Measurements from ENCODE around the gene ILF3. TPM values are rescaled to one million over a fixed set of nuclear protein-coding genes. Genes with fewer than 3 reads are reported as not detected.

The ILF3 gene
- total and polyA plus RNA-seq, 2 donors = 103 to 107 TPM

GRCh38 chr19:10712045-10712444 lies 57.9 kb downstream of the ILF3 start:
- Histone ChIP-seq H3K4me3 (ENCODE audit: low read depth, low read length) (no peak overlapping the region), H3K36me3 (ENCODE audit: insufficient read depth) (no peaks in the 10 kb centered on the region), H3K27ac (ENCODE audit: low read depth) (no peak overlapping the region), H3K4me1 (ENCODE audit: insufficient read depth) (no peaks in the 10 kb centered on the region)
- 69% methylated on average over 14 of the region's 14 CpGs for WGBS
- no peak for DNase-seq (ENCODE audit: extremely low spot score)

GRCh38 chr19:10712754-10713153 lies 58.6 kb downstream of the ILF3 start:
- Histone ChIP-seq H3K4me3 (ENCODE audit: low read depth, low read length) (no peak overlapping the region), H3K4me1 (ENCODE audit: insufficient read depth) (no peaks in the 10 kb centered on the region), H3K36me3 (ENCODE audit: insufficient read depth) (no peaks in the 10 kb centered on the region), H3K27ac (ENCODE audit: low read depth) (no peak overlapping the region)
- DNase-seq (ENCODE audit: extremely low spot score) = no peak
- WGBS = 95% methylated on average over 23 of the region's 23 CpGs

GRCh38 chr19:10713317-10713716 lies 59.2 kb downstream of the ILF3 start:
- no peak overlapping the region for H3K4me3 ChIP-seq (ENCODE audit: low read depth, low read length)
- no peaks in the 10 kb centered on the region for H3K36me3 ChIP-seq (ENCODE audit: insufficient read depth)
- no peak for DNase-seq (ENCODE audit: extremely low spot score)
- 86% methylated on average over 5 of the region's 5 CpGs for WGBS
- H3K27ac ChIP-seq (ENCODE audit: low read depth) = no peak overlapping the region
- no peaks in the 10 kb centered on the region for H3K4me1 ChIP-seq (ENCODE audit: insufficient read depth)

- Histone ChIP-seq H3K36me3 (ENCODE audit: insufficient read depth) (no peaks in the 10 kb centered on the region), H3K4me1 (ENCODE audit: insufficient read depth) (no peaks in the 10 kb centered on the region), H3K4me3 (ENCODE audit: low read depth, low read length) (no peak overlapping the region), H3K27ac (ENCODE audit: low read depth) (no peak overlapping the region)
- 19% methylated on average over 12 of the region's 12 CpGs for WGBS
- DNase-seq (ENCODE audit: extremely low spot score) = no peak
Observed at GRCh38 chr19:10717054-10717355, 62.9 kb downstream of the ILF3 start.

- H3K27ac ChIP-seq (ENCODE audit: low read depth) = peak within 1 kb of the TSS; percentile 85
- H3K36me3 ChIP-seq (ENCODE audit: insufficient read depth) = no peaks in the 10 kb centered on the region
- under 1% methylated on average over 57 of the region's 57 CpGs for WGBS
- H3K4me3 ChIP-seq (ENCODE audit: low read depth, low read length) = peak within 1 kb of the TSS; percentile 85
- no peaks in the 10 kb centered on the region for H3K4me1 ChIP-seq (ENCODE audit: insufficient read depth)
- DNase-seq (ENCODE audit: extremely low spot score) = peak; percentile 100
Observed at GRCh38 chr19:10717356-10718204, 63.4 kb downstream of the ILF3 start, which contains the start of gene DNM2. DNM2 (plus strand) TSS chr19:10718079; CDS start chr19:10718243, 164 bp downstream.

GRCh38 chr19:10718205-10719196 lies 64.4 kb downstream of the ILF3 start:
- under 1% methylated on average over 70 of the region's 70 CpGs for WGBS
- DNase-seq (ENCODE audit: extremely low spot score) = no peak
- H3K36me3 ChIP-seq (ENCODE audit: insufficient read depth) = no peaks in the 10 kb centered on the region
- H3K4me1 ChIP-seq (ENCODE audit: insufficient read depth) = no peaks in the 10 kb centered on the region
- H3K27ac ChIP-seq (ENCODE audit: low read depth) = peak overlapping the region; percentile 85
- peak overlapping the region; percentile 85 for H3K4me3 ChIP-seq (ENCODE audit: low read depth, low read length)

GRCh38 chr19:10719466-10719961 lies 65.4 kb downstream of the ILF3 start:
- H3K4me3 ChIP-seq (ENCODE audit: low read depth, low read length) = peak overlapping the region; percentile 85
- WGBS = 50% methylated on average over 5 of the region's 5 CpGs
- no peaks in the 10 kb centered on the region for H3K36me3 ChIP-seq (ENCODE audit: insufficient read depth)
- no peaks in the 10 kb centered on the region for H3K4me1 ChIP-seq (ENCODE audit: insufficient read depth)
- DNase-seq (ENCODE audit: extremely low spot score) = no peak
- H3K27ac ChIP-seq (ENCODE audit: low read depth) = peak overlapping the region; percentile 33

- Histone ChIP-seq H3K36me3 (ENCODE audit: insufficient read depth) (no peaks in the 10 kb centered on the region), H3K4me3 (ENCODE audit: low read depth, low read length) (no peak overlapping the region), H3K4me1 (ENCODE audit: insufficient read depth) (no peaks in the 10 kb centered on the region), H3K27ac (ENCODE audit: low read depth) (no peak overlapping the region)
- WGBS = 91% methylated on average over 6 of the region's 6 CpGs
- no peak for DNase-seq (ENCODE audit: extremely low spot score)
Observed at GRCh38 chr19:10720607-10721125, 66.5 kb downstream of the ILF3 start.

- Histone ChIP-seq H3K4me3 (ENCODE audit: low read depth, low read length) (no peak overlapping the region), H3K36me3 (ENCODE audit: insufficient read depth) (no peaks in the 10 kb centered on the region), H3K27ac (ENCODE audit: low read depth) (no peak overlapping the region), H3K4me1 (ENCODE audit: insufficient read depth) (no peaks in the 10 kb centered on the region)
- DNase-seq (ENCODE audit: extremely low spot score) = no peak
- whole genome bisulfite sequencing = 94% methylated on average over 3 of the region's 3 CpGs
Observed at GRCh38 chr19:10723591-10723990, 69.4 kb downstream of the ILF3 start.

- H3K4me1 ChIP-seq (ENCODE audit: insufficient read depth) = no peaks in the 10 kb centered on the region
- H3K27ac ChIP-seq (ENCODE audit: low read depth) = peak overlapping the region; percentile 15
- no peak overlapping the region for H3K4me3 ChIP-seq (ENCODE audit: low read depth, low read length)
- WGBS = 53% methylated on average over 12 of the region's 12 CpGs
- DNase-seq (ENCODE audit: extremely low spot score) = no peak
- no peaks in the 10 kb centered on the region for H3K36me3 ChIP-seq (ENCODE audit: insufficient read depth)
Observed at GRCh38 chr19:10724573-10725071, 70.5 kb downstream of the ILF3 start.

- Histone ChIP-seq H3K4me3 (ENCODE audit: low read depth, low read length) (no peak overlapping the region), H3K27ac (ENCODE audit: low read depth) (no peak overlapping the region), H3K36me3 (ENCODE audit: insufficient read depth) (no peaks in the 10 kb centered on the region), H3K4me1 (ENCODE audit: insufficient read depth) (no peaks in the 10 kb centered on the region)
- no peak for DNase-seq (ENCODE audit: extremely low spot score)
- 83% methylated on average over 4 of the region's 4 CpGs for WGBS
Observed at GRCh38 chr19:10725415-10725814, 71.3 kb downstream of the ILF3 start.

- Histone ChIP-seq H3K36me3 (ENCODE audit: insufficient read depth) (no peaks in the 10 kb centered on the region), H3K4me3 (ENCODE audit: low read depth, low read length) (no peak overlapping the region), H3K4me1 (ENCODE audit: insufficient read depth) (no peaks in the 10 kb centered on the region), H3K27ac (ENCODE audit: low read depth) (no peak overlapping the region)
- no peak for DNase-seq (ENCODE audit: extremely low spot score)
- 89% methylated on average over 10 of the region's 10 CpGs for WGBS
Observed at GRCh38 chr19:10726268-10726667, 72.1 kb downstream of the ILF3 start.

- H3K36me3 ChIP-seq (ENCODE audit: insufficient read depth) = no peaks in the 10 kb centered on the region
- H3K27ac ChIP-seq (ENCODE audit: low read depth) = no peak overlapping the region
- WGBS = 68% methylated on average over 14 of the region's 14 CpGs
- no peaks in the 10 kb centered on the region for H3K4me1 ChIP-seq (ENCODE audit: insufficient read depth)
- H3K4me3 ChIP-seq (ENCODE audit: low read depth, low read length) = no peak overlapping the region
- no peak for DNase-seq (ENCODE audit: extremely low spot score)
Observed at GRCh38 chr19:10727685-10728201, 73.6 kb downstream of the ILF3 start.

Measured in urinary bladder (tissue), 4 donors.